Heart left ventricle (tissue), 13 donors: ENCODE measurements around the gene UPK1A.

Experiments
- POLR2A ChIP-seq, 2 donors: fragments of 450-650 bp; IDR thresholded peaks; one replicate each; pipeline ENCODE4 v1.6.1; 2017; ENCODE audit warnings: antibody characterized with exemption in 2 of 2, mild to moderate bottlenecking in 2 of 2, moderate library complexity in 2 of 2
- TF ChIP-seq, protein P1 (sequence below), 12 donors: fragments of 200-600 bp; sonication (generic) in 4 of 12; IDR thresholded peaks; one replicate each; pipeline versions ENCODE4 v1.5.0 to v1.8.0; 2018 to 2022; ENCODE audit warnings: antibody characterized with exemption in 12 of 12, mild to moderate bottlenecking in 5 of 12
- donor health status: ischemic (EF 13 %, LVEDD 7.1; RV severe dilation, severe dysfunction).
- donor health status: DM: no; HTN: yes; CAD: no.
- donor health status: DM: no; HTN: no; CAD: no.
- donor health status: ischemic (EF 25% LVEDD 6.9; RV normal size, moderate dysfunction).
- donor health status: ischemic (EF 25% LVEDD 5.7; RV mildly dilated, moderate dysfunction).
- donor health status: ischemic (EF 35%, LVEDD 5.7; RV mildly dilated, moderate dysfunction).
- donor health status: nonischemic (EF 11% LVEDD 7.7; RV severe dilation, severe dysfunction).
- donor health status: DM: yes; HTN: yes; CAD: no.
- donor health status: PGD.
- donor health status: ischemic (EF 29% LVEDD 5.4; RV normal size, mild dysfunction).
- donor health status: nonischemic (EF 23%, LVEDD 6.1; RV moderate dilation, normal function).

DNA sequence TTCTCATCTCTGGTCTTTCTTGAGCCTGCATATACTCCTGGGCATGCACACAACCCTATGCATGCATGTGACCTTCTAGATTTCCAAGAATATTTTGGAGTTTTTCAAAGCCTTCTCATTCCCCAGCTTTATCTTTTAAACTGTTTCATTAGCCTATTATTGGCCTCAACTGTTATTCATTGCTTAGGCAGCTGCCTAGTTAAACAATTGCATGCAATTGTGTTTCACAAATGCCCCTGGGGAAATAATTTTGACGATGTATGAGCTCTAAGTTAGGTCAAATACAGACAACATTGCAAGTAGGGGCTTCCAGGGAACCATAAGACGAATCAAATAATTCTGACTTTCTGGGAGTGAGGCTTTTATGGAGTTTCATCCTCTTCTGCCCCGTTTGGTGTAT is 2.3 kb upstream of the UPK1A start:
- no peak for TF ChIP-seq POLR2A (IDR thresholded peaks at IDR 0.05)
- TF ChIP-seq, protein P1, sequence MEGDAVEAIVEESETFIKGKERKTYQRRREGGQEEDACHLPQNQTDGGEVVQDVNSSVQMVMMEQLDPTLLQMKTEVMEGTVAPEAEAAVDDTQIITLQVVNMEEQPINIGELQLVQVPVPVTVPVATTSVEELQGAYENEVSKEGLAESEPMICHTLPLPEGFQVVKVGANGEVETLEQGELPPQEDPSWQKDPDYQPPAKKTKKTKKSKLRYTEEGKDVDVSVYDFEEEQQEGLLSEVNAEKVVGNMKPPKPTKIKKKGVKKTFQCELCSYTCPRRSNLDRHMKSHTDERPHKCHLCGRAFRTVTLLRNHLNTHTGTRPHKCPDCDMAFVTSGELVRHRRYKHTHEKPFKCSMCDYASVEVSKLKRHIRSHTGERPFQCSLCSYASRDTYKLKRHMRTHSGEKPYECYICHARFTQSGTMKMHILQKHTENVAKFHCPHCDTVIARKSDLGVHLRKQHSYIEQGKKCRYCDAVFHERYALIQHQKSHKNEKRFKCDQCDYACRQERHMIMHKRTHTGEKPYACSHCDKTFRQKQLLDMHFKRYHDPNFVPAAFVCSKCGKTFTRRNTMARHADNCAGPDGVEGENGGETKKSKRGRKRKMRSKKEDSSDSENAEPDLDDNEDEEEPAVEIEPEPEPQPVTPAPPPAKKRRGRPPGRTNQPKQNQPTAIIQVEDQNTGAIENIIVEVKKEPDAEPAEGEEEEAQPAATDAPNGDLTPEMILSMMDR (IDR thresholded peaks at IDR 0.05) = no peak
